Mesendoderm (in vitro differentiated cells): Measurements from ENCODE around the gene EIF1AD.

Experiments used
- DNase-seq: peaks from one replicate; pipeline ENCODE4 v3.0.0; 2013
- H2AK5ac ChIP-seq: 2 replicates; pipeline ENCODE4 v1.6.1; 2013; ENCODE audit warnings: low read length, inconsistent platforms
- H2BK120ac ChIP-seq: 2 replicates; pipeline ENCODE4 v1.6.1; 2013; ENCODE audit warnings: low read depth, mild to moderate bottlenecking, low read length, moderate library complexity, mixed read lengths
- H2BK15ac ChIP-seq: replicated peaks from 2 replicates; pipeline ENCODE4 v1.6.1; 2013; ENCODE audit warnings: low read depth, mild to moderate bottlenecking, moderate library complexity
- H2BK5ac ChIP-seq: 2 replicates; pipeline ENCODE4 v1.6.1; 2013; ENCODE audit warnings: low read length, inconsistent platforms
- H3K18ac ChIP-seq: 2 replicates; pipeline ENCODE4 v1.6.1; 2013; ENCODE audit warnings: mild to moderate bottlenecking, low read length, mixed read lengths
- H3K23ac ChIP-seq: one replicate; pipeline ENCODE4 v1.6.1; 2013; ENCODE audit warnings: low read length
- H3K27ac ChIP-seq: 2 replicates; pipeline ENCODE4 v1.5.1; 2013; ENCODE audit warnings: low read depth, mild to moderate bottlenecking, inconsistent platforms, low read length, moderate library complexity
- H3K27me3 ChIP-seq: 2 replicates; pipeline ENCODE4 v1.6.1; 2013; ENCODE audit warnings: low read length, control low read depth, mild to moderate bottlenecking, inconsistent platforms; ENCODE audit not compliant: insufficient read depth, poor library complexity
- H3K36me3 ChIP-seq: 2 replicates; pipeline ENCODE4 v1.6.1; 2013; ENCODE audit warnings: low read length, inconsistent platforms; ENCODE audit not compliant: control insufficient read depth, insufficient read depth
- H3K4ac ChIP-seq: one replicate; pipeline ENCODE4 v1.6.1; 2013; ENCODE audit warnings: low read depth, mild to moderate bottlenecking, low read length, moderate library complexity
- H3K4me1 ChIP-seq: 2 replicates; pipeline ENCODE4 v1.6.1; 2013; ENCODE audit warnings: low read depth, low read length, inconsistent platforms; ENCODE audit not compliant: control insufficient read depth
- H3K4me2 ChIP-seq: 2 replicates; pipeline ENCODE4 v1.6.1; 2013; ENCODE audit warnings: low read length
- H3K4me3 ChIP-seq: 2 replicates; pipeline ENCODE4 v1.5.1; 2013; ENCODE audit warnings: mild to moderate bottlenecking, low read length
- H3K56ac ChIP-seq: one replicate; pipeline ENCODE4 v1.6.1; 2013; ENCODE audit warnings: low read length
- H3K79me1 ChIP-seq: 2 replicates; pipeline ENCODE4 v1.6.1; 2013; ENCODE audit warnings: low read length, inconsistent platforms
- H3K79me2 ChIP-seq: 2 replicates; pipeline ENCODE4 v1.6.1; 2013; ENCODE audit warnings: mild to moderate bottlenecking, low read length; ENCODE audit not compliant: control insufficient read depth, insufficient read depth
- H3K9ac ChIP-seq: 2 replicates; pipeline ENCODE4 v1.6.1; 2013; ENCODE audit warnings: low read length, inconsistent platforms
- H4K5ac ChIP-seq: one replicate; pipeline ENCODE4 v1.6.1; 2013; ENCODE audit warnings: low read length
- H4K8ac ChIP-seq: one replicate; pipeline ENCODE4 v1.6.1; 2013; ENCODE audit warnings: low read depth, mild to moderate bottlenecking, control low read depth, low read length, moderate library complexity
- WGBS: extraction: QIAGEN DNeasy Blood & Tissue Kit; methylation state at CpG from one replicate; pipeline ENCODE4 v1.1.7; 2013; ENCODE audit warnings: low lambda C conversion rate, missing lambda C conversion rate; ENCODE audit not compliant: insufficient coverage; ENCODE audit errors: extremely low coverage; 5-methylcytosine and 5-hydroxymethylcytosine counted together

EIF1AD gene

GRCh38 chr11:65981972-65982823, 19.8 kb downstream of the EIF1AD start:
- H2BK5ac ChIP-seq, result no peak overlapping the region
- H3K4me1 ChIP-seq, result no peaks in the 10 kb centered on the region
- H3K18ac ChIP-seq, result no peak overlapping the region
- H2AK5ac ChIP-seq, result no peak overlapping the region
- no peak overlapping the region for H4K5ac ChIP-seq
- no peak overlapping the region for H3K9ac ChIP-seq
- no peak overlapping the region for H3K4ac ChIP-seq
- no peak overlapping the region for H4K8ac ChIP-seq
- H3K79me1 ChIP-seq, result no peaks in the 10 kb centered on the region
- H2BK15ac ChIP-seq, result no peak overlapping the region
- no peak overlapping the region for H3K27ac ChIP-seq
- no peak overlapping the region for H3K4me3 ChIP-seq
- H2BK120ac ChIP-seq, result no peak overlapping the region
- H3K79me2 ChIP-seq, result no peaks in the 10 kb centered on the region
- no peaks in the 10 kb centered on the region for H3K36me3 ChIP-seq
- H3K4me2 ChIP-seq, result no peak overlapping the region
- no peak overlapping the region for H3K23ac ChIP-seq
- no CpG with 5 or more reads among the region's 16 CpGs for WGBS
- no peaks in the 10 kb centered on the region for H3K27me3 ChIP-seq
- DNase-seq, result no peak
- H3K56ac ChIP-seq, result no peak overlapping the region

DNA sequence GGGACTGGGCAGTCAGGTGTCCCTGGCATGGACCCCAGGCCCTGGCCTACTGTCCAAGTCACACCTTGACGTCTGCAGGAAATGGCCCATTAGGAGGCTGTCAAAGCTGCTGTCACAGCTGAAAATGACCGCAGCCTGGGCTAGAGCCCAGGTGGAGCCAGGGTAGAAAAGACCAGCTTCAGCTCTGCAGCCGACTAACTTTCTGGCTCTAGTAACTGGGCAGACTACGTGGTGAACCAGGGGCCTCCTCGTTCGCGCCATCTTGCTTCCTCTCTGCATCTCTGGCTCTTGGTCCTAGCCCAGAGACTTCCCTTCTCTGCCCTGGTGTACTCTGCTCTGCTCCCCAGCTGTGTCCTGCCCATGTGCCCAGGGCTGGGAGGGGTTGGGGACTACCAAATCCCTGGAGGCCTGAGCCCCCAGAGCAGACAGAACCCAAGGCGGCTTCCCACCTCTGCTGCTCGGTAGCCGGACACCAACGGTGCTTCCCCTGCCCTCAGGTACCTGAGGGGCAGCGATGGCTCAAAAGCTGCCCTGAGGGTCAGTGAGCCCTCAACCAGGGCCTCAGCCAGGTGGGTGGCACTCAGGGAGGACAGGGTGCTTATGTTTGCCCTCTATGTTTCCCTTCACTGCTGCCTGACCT, 20.7 kb downstream of the EIF1AD start:
- H3K27me3 ChIP-seq, result no peaks in the 10 kb centered on the region
- H2AK5ac ChIP-seq, result no peak overlapping the region
- no peak overlapping the region for H2BK15ac ChIP-seq
- H2BK120ac ChIP-seq, result no peak overlapping the region
- no peak for DNase-seq
- H3K4ac ChIP-seq, result no peak overlapping the region
- no CpG with 5 or more reads among the region's 12 CpGs for WGBS
- no peaks in the 10 kb centered on the region for H3K4me1 ChIP-seq
- H3K4me3 ChIP-seq, result no peak overlapping the region
- no peak overlapping the region for H2BK5ac ChIP-seq
- H3K79me2 ChIP-seq, result no peaks in the 10 kb centered on the region
- H4K5ac ChIP-seq, result no peak overlapping the region
- no peak overlapping the region for H3K4me2 ChIP-seq
- H3K79me1 ChIP-seq, result no peaks in the 10 kb centered on the region
- H3K56ac ChIP-seq, result no peak overlapping the region
- no peak overlapping the region for H3K27ac ChIP-seq
- H3K23ac ChIP-seq, result no peak overlapping the region
- no peak overlapping the region for H3K9ac ChIP-seq
- peaks cover 2% of the 10 kb centered on the region for H3K36me3 ChIP-seq
- no peak overlapping the region for H4K8ac ChIP-seq
- H3K18ac ChIP-seq, result no peak overlapping the region

GRCh38 chr11:65979261-65979759, 22.6 kb downstream of the EIF1AD start:
- Histone ChIP-seq H3K4me3 (no peak overlapping the region), H3K4me1 (no peaks in the 10 kb centered on the region), H3K18ac (no peak overlapping the region), H3K27me3 (no peaks in the 10 kb centered on the region), H3K79me1 (no peaks in the 10 kb centered on the region), H3K4ac (no peak overlapping the region), H3K56ac (no peak overlapping the region), H2BK5ac (no peak overlapping the region), H4K8ac (no peak overlapping the region), H3K9ac (no peak overlapping the region), H3K27ac (no peak overlapping the region), H3K23ac (no peak overlapping the region), H2BK15ac (no peak overlapping the region), H2BK120ac (no peak overlapping the region), H2AK5ac (no peak overlapping the region), H4K5ac (no peak overlapping the region), H3K4me2 (no peak overlapping the region), H3K79me2 (no peaks in the 10 kb centered on the region), H3K36me3 (peaks cover 2% of the 10 kb centered on the region)
- no CpG with 5 or more reads among the region's 10 CpGs for WGBS
- no peak for DNase-seq

- Histone ChIP-seq H3K56ac (no peak overlapping the region), H3K79me2 (no peaks in the 10 kb centered on the region), H3K9ac (no peak overlapping the region), H3K4me1 (no peaks in the 10 kb centered on the region), H3K18ac (no peak overlapping the region), H2BK120ac (no peak overlapping the region), H3K4me3 (no peak overlapping the region), H3K4ac (no peak overlapping the region), H3K79me1 (no peaks in the 10 kb centered on the region), H2BK5ac (no peak overlapping the region), H2BK15ac (no peak overlapping the region), H4K5ac (no peak overlapping the region), H3K23ac (no peak overlapping the region), H3K27me3 (no peaks in the 10 kb centered on the region), H3K36me3 (peaks cover 2% of the 10 kb centered on the region), H3K27ac (no peak overlapping the region), H3K4me2 (no peak overlapping the region), H2AK5ac (no peak overlapping the region), H4K8ac (no peak overlapping the region)
- no peak for DNase-seq
- WGBS, result no CpG with 5 or more reads among the region's 34 CpGs
Observed at GRCh38 chr11:65978391-65979238, 23.3 kb downstream of the EIF1AD start.

GRCh38 chr11:65977621-65978390, 24.2 kb downstream of the EIF1AD start:
- Histone ChIP-seq H3K9ac (no peak overlapping the region), H3K4me2 (no peak overlapping the region), H4K5ac (no peak overlapping the region), H3K36me3 (peaks cover 4% of the 10 kb centered on the region), H2AK5ac (no peak overlapping the region), H3K27me3 (no peaks in the 10 kb centered on the region), H3K4me1 (no peaks in the 10 kb centered on the region), H3K56ac (no peak overlapping the region), H3K79me2 (no peaks in the 10 kb centered on the region), H3K79me1 (no peaks in the 10 kb centered on the region), H2BK15ac (no peak overlapping the region), H2BK5ac (no peak overlapping the region), H3K27ac (no peak overlapping the region), H3K4me3 (no peak overlapping the region), H4K8ac (no peak overlapping the region), H2BK120ac (no peak overlapping the region), H3K4ac (no peak overlapping the region), H3K23ac (no peak overlapping the region), H3K18ac (no peak overlapping the region)
- DNase-seq, result no peak
- no CpG with 5 or more reads among the region's 29 CpGs for WGBS
